PC-9 (cell line): ENCODE measurements around the gene EXOC2.

ENCODE experiments used
- CTCF ChIP-seq: fragments of 200-600 bp; sonication (generic); conservative IDR thresholded peaks from 2 replicates; pipeline ENCODE4 v1.6.1; 2017; ENCODE audit warnings: mixed run types, antibody characterized with exemption, mild to moderate bottlenecking, moderate library complexity
- EZH2 ChIP-seq: fragments of 200-600 bp; sonication (generic); IDR thresholded peaks from 2 replicates; pipeline ENCODE4 v1.8.0; 2017; ENCODE audit warnings: antibody characterized with exemption, low read depth

GRCh38 chr6:513961-514360 is 179.0 kb downstream of the EXOC2 start:
- TF ChIP-seq CTCF (no peak), EZH2 (no peak)
